ENCODE results near the gene KCNK7. TPM values are rescaled to one million over a fixed set of nuclear protein-coding genes. Genes with fewer than 3 reads are reported as not detected.

KCNK7 gene
- total RNA-seq, 2 experiments from 2014 or later, result 4.9 to 5.0 TPM

Small RNA genes lying within 50 kb of the gene (microRNA-seq; reads per million reads assigned to microRNA genes)
- not detected for gene MIR4690 (ENCODE audit: borderline microRNAs expressed, borderline replicate concordance)

Other genes with a start within 250 kb of the KCNK7 start
- gene TIGD3, start 241.0 kb downstream of the KCNK7 start, total RNA-seq, result under 1 TPM; 0.73 to 0.85 TPM
- gene SLC25A45, start 213.2 kb downstream of the KCNK7 start, total RNA-seq, result 10 to 100 TPM; 40.0 to 40.8 TPM
- gene FRMD8, start 209.2 kb downstream of the KCNK7 start, total RNA-seq, result 10 to 100 TPM; 19.4 to 25.3 TPM
- 100 to 1,000 TPM; 221 to 223 TPM for gene NEAT1, start 173.0 kb downstream of the KCNK7 start, total RNA-seq
- gene MALAT1, start 96.8 kb downstream of the KCNK7 start, total RNA-seq, result over 10,000 TPM; 31,509 to 32,316 TPM
- gene SCYL1, start 70.7 kb downstream of the KCNK7 start, total RNA-seq, result 10 to 100 TPM; 57.4 to 60.7 TPM
- 100 to 1,000 TPM; 236 to 238 TPM for gene LTBP3, start 37.4 kb downstream of the KCNK7 start, total RNA-seq
- gene ZNRD2, start 25.3 kb downstream of the KCNK7 start, total RNA-seq, result 10 to 100 TPM; 38.7 to 39.9 TPM
- 10 to 100 TPM; 23.3 to 27.3 TPM for gene FAM89B, start 23.3 kb downstream of the KCNK7 start, total RNA-seq
- 10 to 100 TPM; 82.6 to 88.5 TPM for gene EHBP1L1, start 19.7 kb downstream of the KCNK7 start, total RNA-seq
- 10 to 100 TPM; 45.2 to 45.8 TPM for gene MAP3K11, start 18.4 kb upstream of the KCNK7 start, total RNA-seq
- gene PCNX3, start 20.0 kb upstream of the KCNK7 start, total RNA-seq, result 10 to 100 TPM; 37.3 to 40.5 TPM
- gene SIPA1, start 42.3 kb upstream of the KCNK7 start, total RNA-seq, result 100 to 1,000 TPM; 272 to 298 TPM
- 100 to 1,000 TPM; 379 to 382 TPM for gene RELA, start 67.1 kb upstream of the KCNK7 start, total RNA-seq
- gene KAT5, start 116.5 kb upstream of the KCNK7 start, total RNA-seq, result 10 to 100 TPM; 90.9 to 99.6 TPM
- 10 to 100 TPM; 25.3 to 25.9 TPM for gene RNASEH2C, start 125.0 kb upstream of the KCNK7 start, total RNA-seq
- 10 to 100 TPM; 12.7 to 12.8 TPM for gene AP5B1, start 185.2 kb upstream of the KCNK7 start, total RNA-seq
- gene OVOL1, start 191.3 kb upstream of the KCNK7 start, total RNA-seq, result under 1 TPM; 0.20 to 0.52 TPM
- under 1 TPM; 0.33 to 0.61 TPM for gene SNX32, start 238.2 kb upstream of the KCNK7 start, total RNA-seq